HCT116 (cell line): ENCODE data around the gene MRPL9.

Experiments
- CTCF ChIP-seq, 3 experiments: fragments of 200-600 bp in 1 of 3; sonication (generic) in 1 of 3; IDR thresholded peaks in 2 of 3; conservative IDR thresholded peaks in 1 of 3; 2 replicates each; pipeline ENCODE4 v1.5.1; 2012 to 2017; ENCODE audit warnings: low read depth in 2 of 3, low read length in 2 of 3, antibody characterized with exemption in 1 of 3, borderline replicate concordance in 1 of 3, control low read depth in 1 of 3, mild to moderate bottlenecking in 1 of 3, mixed read lengths in 1 of 3, mixed run types in 1 of 3, moderate library complexity in 1 of 3; ENCODE audit not compliant: insufficient read depth in 1 of 3
- ZNF274 ChIP-seq: fragments of 200-500 bp; sonication (Bioruptor generic); IDR thresholded peaks from 2 replicates; pipeline ENCODE4 v1.6.1; 2014; ENCODE audit warnings: mild to moderate bottlenecking, low read depth, low read length, inconsistent platforms
- TF ChIP-seq, protein P1 (sequence below): IDR thresholded peaks from 2 replicates; pipeline ENCODE4 v1.6.1; 2012

DNA sequence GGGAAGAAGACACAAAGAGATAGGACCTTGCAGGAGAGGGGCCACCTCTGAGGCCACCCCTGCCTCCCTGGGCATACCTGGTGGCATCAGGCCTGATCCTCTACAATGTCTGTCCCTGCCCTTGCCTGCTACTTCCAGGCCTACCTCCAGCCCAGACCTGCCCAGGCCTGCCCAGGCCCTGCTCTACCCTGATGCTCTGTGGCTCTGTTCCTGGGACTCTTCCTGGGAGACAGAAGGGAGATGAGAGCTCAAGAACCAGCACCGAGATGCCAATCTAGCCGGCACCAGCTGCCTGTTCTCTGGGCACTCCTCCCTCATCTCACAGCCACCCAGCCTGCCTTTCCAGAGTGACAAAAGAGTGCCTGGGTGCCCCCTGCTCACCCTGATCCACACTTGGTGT, 49.4 kb downstream of the MRPL9 start:
- TF ChIP-seq, protein P1, sequence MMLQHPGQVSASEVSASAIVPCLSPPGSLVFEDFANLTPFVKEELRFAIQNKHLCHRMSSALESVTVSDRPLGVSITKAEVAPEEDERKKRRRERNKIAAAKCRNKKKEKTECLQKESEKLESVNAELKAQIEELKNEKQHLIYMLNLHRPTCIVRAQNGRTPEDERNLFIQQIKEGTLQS = no peak
- TF ChIP-seq ZNF274 (no peak), CTCF (IDR thresholded peaks at IDR 0.05 in 2 of 3, conservative IDR thresholded peaks at IDR 0.05 in 1 of 3; ENCODE audit: borderline replicate concordance in 1 of 3, insufficient read depth in 1 of 3, low read depth in 2 of 3, low read length in 2 of 3) (no peak)
